Mesothelial cell of epicardium (in vitro differentiated cells): ENCODE measurements around the gene ZFPM1. TPM values are rescaled to one million over a fixed set of nuclear protein-coding genes. Genes with fewer than 3 reads are reported as not detected.

ENCODE experiments used
- DNase-seq, 2 experiments: peaks; one replicate each; pipeline ENCODE4 v3.0.0; 2021; ENCODE audit warnings: low spot score in 2 of 2; ENCODE audit not compliant: unreplicated experiment in 2 of 2
- H3K27ac Mint-ChIP-seq: 2 replicates; pipeline ENCODE4 v1.8.0; 2021; ENCODE audit warnings: mixed read lengths
- H3K27me3 Mint-ChIP-seq: 2 replicates; pipeline ENCODE4 v1.8.0; 2021; ENCODE audit warnings: low read depth, mixed read lengths
- H3K36me3 Mint-ChIP-seq: 2 replicates; pipeline ENCODE4 v1.8.0; 2021; ENCODE audit warnings: mixed read lengths
- H3K4me1 Mint-ChIP-seq: 2 replicates; pipeline ENCODE4 v1.8.0; 2021; ENCODE audit warnings: mixed read lengths
- H3K4me3 Mint-ChIP-seq: 2 replicates; pipeline ENCODE4 v1.8.0; 2021; ENCODE audit warnings: mild to moderate bottlenecking, moderate library complexity, mixed read lengths
- H3K9me3 Mint-ChIP-seq: 2 replicates; pipeline ENCODE4 v1.8.0; 2021; ENCODE audit warnings: mixed read lengths
- CTCF ChIP-seq: fragments of 200-600 bp; sonication (generic); IDR thresholded peaks from one replicate; pipeline ENCODE4 v1.5.0; 2021; ENCODE audit warnings: antibody characterized with exemption; ENCODE audit not compliant: unreplicated experiment
- total RNA-seq: library from RNA; stranded (reverse); gene quantifications from 3 replicates; pipeline ENCODE4 v1.2.1, GENCODE V29; 2021

Gene ZFPM1
- total RNA-seq, 1 donor from 2014 or later = 56.2 TPM

GRCh38 chr16:88432753-88433152 lies 20.3 kb upstream of the ZFPM1 start:
- Mint-ChIP-seq H3K27ac (no peak overlapping the region), H3K9me3 (no peaks in the 10 kb centered on the region), H3K36me3 (no peaks in the 10 kb centered on the region), H3K27me3 (peaks cover 6% of the 10 kb centered on the region), H3K4me3 (no peak overlapping the region), H3K4me1 (no peaks in the 10 kb centered on the region)
- TF ChIP-seq CTCF = no peak
- no peak for DNase-seq

GRCh38 chr16:88433632-88434352 lies 19.3 kb upstream of the ZFPM1 start:
- Mint-ChIP-seq H3K4me3 (no peak overlapping the region), H3K4me1 (no peaks in the 10 kb centered on the region), H3K9me3 (no peaks in the 10 kb centered on the region), H3K36me3 (no peaks in the 10 kb centered on the region), H3K27me3 (peaks cover 6% of the 10 kb centered on the region), H3K27ac (no peak overlapping the region)
- no peak for DNase-seq
- TF ChIP-seq CTCF = no peak

- DNase-seq = no peak
- no peaks in the 10 kb centered on the region for H3K4me1 Mint-ChIP-seq
- no peak overlapping the region for H3K4me3 Mint-ChIP-seq
- no peaks in the 10 kb centered on the region for H3K9me3 Mint-ChIP-seq
- peaks cover 6% of the 10 kb centered on the region for H3K27me3 Mint-ChIP-seq
- no peaks in the 10 kb centered on the region for H3K36me3 Mint-ChIP-seq
- no peak overlapping the region for H3K27ac Mint-ChIP-seq
- no peak for TF ChIP-seq CTCF
Observed at GRCh38 chr16:88434353-88434690, 18.8 kb upstream of the ZFPM1 start.

- Mint-ChIP-seq H3K36me3 (no peaks in the 10 kb centered on the region), H3K4me1 (no peaks in the 10 kb centered on the region), H3K4me3 (no peak overlapping the region), H3K9me3 (no peaks in the 10 kb centered on the region), H3K27ac (peak overlapping the region; percentile 59), H3K27me3 (peaks cover 6% of the 10 kb centered on the region)
- TF ChIP-seq CTCF = no peak
- DNase-seq = no peak
Observed at GRCh38 chr16:88434746-88435145, 18.3 kb upstream of the ZFPM1 start.

GRCh38 chr16:88435437-88436355 lies 17.4 kb upstream of the ZFPM1 start:
- no peak overlapping the region for H3K27ac Mint-ChIP-seq
- no peak for TF ChIP-seq CTCF
- no peak overlapping the region for H3K4me3 Mint-ChIP-seq
- H3K36me3 Mint-ChIP-seq = no peaks in the 10 kb centered on the region
- no peaks in the 10 kb centered on the region for H3K9me3 Mint-ChIP-seq
- H3K27me3 Mint-ChIP-seq = peaks cover 6% of the 10 kb centered on the region
- no peaks in the 10 kb centered on the region for H3K4me1 Mint-ChIP-seq
- no peak for DNase-seq
